Activated T-cell treated with anti-CD3 and anti-CD28 coated beads for 1 hour (primary cell): ENCODE measurements around the gene TKTL1.
A peak's percentile ranks its signal among the peaks of the same experiment; 100 is the strongest.

ENCODE experiments used
- DNase-seq: peaks from one replicate; pipeline ENCODE4 v3.0.0-alpha.2; 2020; ENCODE audit warnings: low read depth

Gene TKTL1

GRCh38 chrX:154378059-154378798 is 82.6 kb downstream of the TKTL1 start:
- no peak for DNase-seq

GRCh38 chrX:154378799-154379568 is 83.4 kb downstream of the TKTL1 start, which contains the start of gene EMD:
EMD (plus strand) TSS chrX:154379295; CDS start chrX:154379485, 190 bp downstream.
- DNase-seq: peak; percentile 89

- no peak for DNase-seq
Observed at GRCh38 chrX:154379569-154379951, 84.0 kb downstream of the TKTL1 start.
